ENCODE results near the gene TTLL5. TPM values are rescaled to one million over a fixed set of nuclear protein-coding genes. Genes with fewer than 3 reads are reported as not detected.

Gene TTLL5
- total RNA-seq, 4 donors from 2014 or later = 14.2 to 27.1 (median 21.2) TPM

DNA sequence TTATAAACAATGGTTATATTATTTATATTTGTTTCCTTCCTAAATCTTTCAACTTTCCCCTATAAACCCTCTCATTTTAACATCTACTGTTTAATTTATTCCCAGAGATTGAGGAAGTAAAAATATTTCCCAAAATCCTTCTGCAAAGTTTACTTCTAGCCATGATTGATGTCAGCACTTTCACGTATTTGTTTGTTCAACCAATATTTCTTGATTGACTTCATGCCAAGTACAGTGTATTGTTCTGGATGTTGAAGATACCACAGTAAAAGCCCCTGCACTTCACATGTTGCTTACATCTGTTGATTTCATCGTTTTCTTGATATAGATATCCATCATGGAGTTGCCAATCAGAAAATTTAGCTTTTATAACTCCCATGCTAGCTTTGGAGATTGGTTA, 81.8 kb downstream of the TTLL5 start:
- WGBS, 2 donors = 68% methylated on average over 2 of the region's 2 CpGs

DNA sequence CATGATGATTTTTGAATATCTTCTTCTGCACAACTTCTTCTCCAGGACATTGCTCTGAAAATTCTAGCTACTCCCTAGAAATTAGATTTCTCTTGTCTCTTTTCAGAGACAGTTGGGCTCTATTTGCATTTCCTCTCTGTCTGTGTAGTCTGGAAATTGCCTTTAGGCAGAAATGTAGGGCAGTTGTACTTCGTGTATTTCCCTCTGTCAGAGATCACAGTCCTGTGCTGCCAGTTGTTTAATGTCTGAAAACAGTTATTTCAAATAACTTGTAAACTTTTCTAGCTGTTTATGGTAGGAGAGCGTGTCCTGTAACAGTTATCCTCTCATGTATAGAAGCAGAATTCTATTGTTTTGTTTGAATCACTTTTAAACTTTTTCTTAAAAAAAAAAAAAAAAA, 86.9 kb downstream of the TTLL5 start:
- DNase-seq = no peak
- peaks cover 0 to 84% (median 0%) of the 10 kb centered on the region in 3 donors for H3K36me3 ChIP-seq
- no peaks in the 10 kb centered on the region for H3K27me3 ChIP-seq
- H3K27ac ChIP-seq = no peak overlapping the region
- TF ChIP-seq, protein P1, sequence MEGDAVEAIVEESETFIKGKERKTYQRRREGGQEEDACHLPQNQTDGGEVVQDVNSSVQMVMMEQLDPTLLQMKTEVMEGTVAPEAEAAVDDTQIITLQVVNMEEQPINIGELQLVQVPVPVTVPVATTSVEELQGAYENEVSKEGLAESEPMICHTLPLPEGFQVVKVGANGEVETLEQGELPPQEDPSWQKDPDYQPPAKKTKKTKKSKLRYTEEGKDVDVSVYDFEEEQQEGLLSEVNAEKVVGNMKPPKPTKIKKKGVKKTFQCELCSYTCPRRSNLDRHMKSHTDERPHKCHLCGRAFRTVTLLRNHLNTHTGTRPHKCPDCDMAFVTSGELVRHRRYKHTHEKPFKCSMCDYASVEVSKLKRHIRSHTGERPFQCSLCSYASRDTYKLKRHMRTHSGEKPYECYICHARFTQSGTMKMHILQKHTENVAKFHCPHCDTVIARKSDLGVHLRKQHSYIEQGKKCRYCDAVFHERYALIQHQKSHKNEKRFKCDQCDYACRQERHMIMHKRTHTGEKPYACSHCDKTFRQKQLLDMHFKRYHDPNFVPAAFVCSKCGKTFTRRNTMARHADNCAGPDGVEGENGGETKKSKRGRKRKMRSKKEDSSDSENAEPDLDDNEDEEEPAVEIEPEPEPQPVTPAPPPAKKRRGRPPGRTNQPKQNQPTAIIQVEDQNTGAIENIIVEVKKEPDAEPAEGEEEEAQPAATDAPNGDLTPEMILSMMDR (IDR thresholded peaks at IDR 0.05) = no peak
- no peak for TF ChIP-seq POLR2A (IDR thresholded peaks at IDR 0.05)
- no peaks in the 10 kb centered on the region for H3K9me3 ChIP-seq
- no peaks in the 10 kb centered on the region for H3K4me1 ChIP-seq
- no peak overlapping the region for H3K4me3 ChIP-seq
- intact Hi-C loops (cut with DNase I) = no loop called here
- 63 to 72% methylated on average over 2 of the region's 2 CpGs for WGBS, 2 donors

More for the DNA sequence above, 81.8 kb downstream of the TTLL5 start:
- no peak overlapping the region for H3K27ac ChIP-seq
- H3K27me3 ChIP-seq = no peaks in the 10 kb centered on the region
- H3K4me3 ChIP-seq = no peak overlapping the region
- intact Hi-C loops (cut with DNase I) = no loop called here
- H3K4me1 ChIP-seq = no peaks in the 10 kb centered on the region
- DNase-seq = no peak
- no peaks in the 10 kb centered on the region for H3K9me3 ChIP-seq
- TF ChIP-seq POLR2A (IDR thresholded peaks at IDR 0.05) = no peak
- TF ChIP-seq, protein P1 (IDR thresholded peaks at IDR 0.05) = no peak
- H3K36me3 ChIP-seq = peaks cover 0 to 54% (median 0%) of the 10 kb centered on the region in 3 donors

DNA sequence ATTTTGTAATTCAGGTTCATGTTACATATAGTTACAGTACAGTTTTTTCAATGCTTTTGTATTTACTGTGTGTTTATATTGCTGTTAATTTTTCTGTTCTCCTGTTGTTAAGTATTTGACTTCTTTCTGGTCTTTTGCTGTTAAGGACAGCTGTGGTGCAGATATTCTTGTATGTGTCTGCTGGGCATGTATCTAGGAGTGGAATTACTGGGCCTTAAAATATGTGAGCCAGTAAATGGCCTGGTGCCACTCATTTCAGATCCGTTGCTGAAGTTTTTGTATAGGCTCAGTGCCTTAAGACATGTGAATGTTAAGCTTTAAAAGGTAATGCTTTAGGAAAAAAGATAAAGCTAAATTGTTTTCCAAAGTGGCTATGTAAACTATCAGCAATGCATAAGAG, 87.3 kb downstream of the TTLL5 start:
- intact Hi-C loops (cut with DNase I) = no loop called here
- TF ChIP-seq, protein P1 (IDR thresholded peaks at IDR 0.05) = no peak
- TF ChIP-seq POLR2A (IDR thresholded peaks at IDR 0.05) = no peak

DNA sequence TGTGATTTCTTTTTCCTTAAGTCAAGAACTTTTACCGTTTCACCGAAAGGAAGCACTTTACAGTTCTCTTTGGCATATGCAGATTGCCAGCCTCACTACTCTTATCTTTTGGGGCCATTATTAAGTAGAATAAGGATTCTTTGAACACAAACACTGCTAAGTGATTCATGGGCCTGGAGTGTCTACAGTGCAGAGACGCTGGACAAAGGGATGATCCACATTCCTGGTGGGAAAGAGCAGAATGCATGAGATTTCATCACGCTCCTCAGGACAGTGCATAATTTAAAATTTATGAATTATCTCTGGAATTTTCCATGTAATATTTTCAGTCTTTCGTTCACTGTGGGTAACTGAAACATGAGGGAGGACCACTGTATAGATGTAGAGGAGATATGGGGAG, 90.2 kb downstream of the TTLL5 start:
- no peak for TF ChIP-seq POLR2A (IDR thresholded peaks at IDR 0.05)
- TF ChIP-seq, protein P1 (IDR thresholded peaks at IDR 0.05) = no peak
- 97 to 98% methylated on average over 5 of the region's 5 CpGs for whole genome bisulfite sequencing, 2 donors
- intact Hi-C loops (cut with DNase I) = no loop called here

More for the DNA sequence above, 87.3 kb downstream of the TTLL5 start:
- H3K27ac ChIP-seq = no peak overlapping the region
- no peak for DNase-seq
- 63 to 75% methylated on average over 1 of the region's 1 CpG for WGBS, 2 donors
- H3K36me3 ChIP-seq = peaks cover 0 to 82% (median 0%) of the 10 kb centered on the region in 3 donors
- no peak overlapping the region for H3K4me3 ChIP-seq
- H3K9me3 ChIP-seq = no peaks in the 10 kb centered on the region
- H3K4me1 ChIP-seq = no peaks in the 10 kb centered on the region
- H3K27me3 ChIP-seq = no peaks in the 10 kb centered on the region

DNA sequence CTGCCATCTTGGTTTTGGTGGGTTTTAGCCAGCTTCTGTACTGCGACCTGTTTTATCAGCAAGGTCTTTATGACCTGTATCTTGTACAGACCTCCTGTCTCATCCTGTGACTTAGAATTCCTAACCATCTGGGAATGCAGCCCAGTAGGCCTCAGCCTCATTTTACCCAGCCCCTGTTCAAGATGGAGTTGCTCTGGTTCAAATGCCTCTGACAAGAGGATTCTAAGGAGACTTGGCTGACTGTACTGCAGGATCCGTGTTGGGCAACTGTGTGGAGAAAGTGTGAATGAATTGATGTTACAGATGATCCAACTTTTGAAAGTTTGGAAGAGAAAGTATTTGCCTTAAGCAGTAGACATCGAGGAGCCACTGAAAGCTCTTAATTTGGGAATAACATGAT, 91.0 kb downstream of the TTLL5 start:
- 57 to 76% methylated on average over 3 of the region's 3 CpGs for WGBS, 2 donors

More for the DNA sequence above, 90.2 kb downstream of the TTLL5 start:
- Histone ChIP-seq H3K4me3 (no peak overlapping the region), H3K27ac (no peak overlapping the region), H3K36me3 (peaks cover 0 to 67% (median 0%) of the 10 kb centered on the region in 3 donors), H3K4me1 (no peaks in the 10 kb centered on the region), H3K9me3 (no peaks in the 10 kb centered on the region), H3K27me3 (no peaks in the 10 kb centered on the region)
- no peak for DNase-seq

More for the DNA sequence above, 91.0 kb downstream of the TTLL5 start:
- Histone ChIP-seq H3K4me1 (no peaks in the 10 kb centered on the region), H3K27ac (no peak overlapping the region), H3K9me3 (no peaks in the 10 kb centered on the region), H3K36me3 (peaks cover 0 to 67% (median 0%) of the 10 kb centered on the region in 3 donors), H3K27me3 (no peaks in the 10 kb centered on the region), H3K4me3 (no peak overlapping the region)
- DNase-seq = no peak
- intact Hi-C loops (cut with DNase I) = no loop called here
- TF ChIP-seq POLR2A (IDR thresholded peaks at IDR 0.05) = no peak
- TF ChIP-seq, protein P1 (IDR thresholded peaks at IDR 0.05) = no peak
